PFSK-1 (cell line): Measurements from ENCODE around the gene LPAR4.

Experiments used
- POLR2AphosphoS5 ChIP-seq: IDR thresholded peaks from 2 replicates; pipeline ENCODE4 v1.6.1; 2012; ENCODE audit warnings: low read depth, mild to moderate bottlenecking, control low read depth, low read length, moderate library complexity
- TAF1 ChIP-seq: IDR thresholded peaks from 2 replicates; pipeline ENCODE4 v1.6.1; 2012; ENCODE audit warnings: low read length, control low read depth, borderline replicate concordance; ENCODE audit not compliant: insufficient read depth

- TF ChIP-seq TAF1 (no peak), POLR2AphosphoS5 (no peak)
Observed at GRCh38 chrX:78708262-78708661, 39.3 kb upstream of the LPAR4 start.
